Epithelial cell of esophagus (primary cell): ENCODE results near the gene CDCP1.
A peak's percentile ranks its signal among the peaks of the same experiment; 100 is the strongest.

ENCODE experiments used
- DNase-seq: peaks from one replicate; pipeline ENCODE4 v3.0.0; 2010; ENCODE audit warnings: low read depth
- H3K4me3 ChIP-seq: 2 replicates; pipeline ENCODE4 v1.5.1; 2011; ENCODE audit warnings: mild to moderate bottlenecking, low read length, control low read depth
- TF ChIP-seq, protein P1 (sequence below): IDR thresholded peaks from 2 replicates; pipeline ENCODE4 v1.5.1; 2011; ENCODE audit warnings: low read depth, mild to moderate bottlenecking, low read length, control low read depth, inconsistent platforms; ENCODE audit not compliant: insufficient read depth; ENCODE audit errors: missing control alignments

CDCP1 gene

GRCh38 chr3:45186871-45187270 lies 40.7 kb upstream of the CDCP1 start:
- no peak overlapping the region for H3K4me3 ChIP-seq
- DNase-seq: no peak
- TF ChIP-seq, protein P1, sequence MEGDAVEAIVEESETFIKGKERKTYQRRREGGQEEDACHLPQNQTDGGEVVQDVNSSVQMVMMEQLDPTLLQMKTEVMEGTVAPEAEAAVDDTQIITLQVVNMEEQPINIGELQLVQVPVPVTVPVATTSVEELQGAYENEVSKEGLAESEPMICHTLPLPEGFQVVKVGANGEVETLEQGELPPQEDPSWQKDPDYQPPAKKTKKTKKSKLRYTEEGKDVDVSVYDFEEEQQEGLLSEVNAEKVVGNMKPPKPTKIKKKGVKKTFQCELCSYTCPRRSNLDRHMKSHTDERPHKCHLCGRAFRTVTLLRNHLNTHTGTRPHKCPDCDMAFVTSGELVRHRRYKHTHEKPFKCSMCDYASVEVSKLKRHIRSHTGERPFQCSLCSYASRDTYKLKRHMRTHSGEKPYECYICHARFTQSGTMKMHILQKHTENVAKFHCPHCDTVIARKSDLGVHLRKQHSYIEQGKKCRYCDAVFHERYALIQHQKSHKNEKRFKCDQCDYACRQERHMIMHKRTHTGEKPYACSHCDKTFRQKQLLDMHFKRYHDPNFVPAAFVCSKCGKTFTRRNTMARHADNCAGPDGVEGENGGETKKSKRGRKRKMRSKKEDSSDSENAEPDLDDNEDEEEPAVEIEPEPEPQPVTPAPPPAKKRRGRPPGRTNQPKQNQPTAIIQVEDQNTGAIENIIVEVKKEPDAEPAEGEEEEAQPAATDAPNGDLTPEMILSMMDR: no peak

GRCh38 chr3:45185461-45185860 lies 39.3 kb upstream of the CDCP1 start:
- TF ChIP-seq, protein P1: no peak
- H3K4me3 ChIP-seq: no peak overlapping the region
- no peak for DNase-seq

DNA sequence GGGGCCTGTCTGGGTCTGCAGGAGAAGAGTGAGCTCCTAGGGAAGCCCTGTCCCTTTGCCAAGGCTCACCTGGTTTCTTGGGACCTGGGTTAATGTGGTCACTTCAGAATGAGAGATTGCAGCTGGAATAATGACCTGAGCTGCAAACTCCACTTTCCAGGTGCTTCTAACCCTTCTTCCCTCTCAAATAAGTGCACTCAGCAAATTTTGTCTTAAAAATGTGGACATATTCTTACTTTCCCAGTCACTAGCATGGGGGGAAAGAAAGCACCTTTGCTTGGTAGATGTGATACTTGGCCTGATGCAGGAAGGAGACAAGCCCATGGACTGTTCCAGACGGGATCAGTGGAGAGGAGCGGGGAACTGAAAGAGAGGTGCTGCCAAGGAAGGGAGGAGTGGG lies 38.9 kb upstream of the CDCP1 start:
- H3K4me3 ChIP-seq: no peak overlapping the region
- no peak for DNase-seq
- TF ChIP-seq, protein P1: no peak

GRCh38 chr3:45183872-45184262 lies 37.7 kb upstream of the CDCP1 start:
- H3K4me3 ChIP-seq: no peak overlapping the region
- TF ChIP-seq, protein P1: no peak
- no peak for DNase-seq

DNA sequence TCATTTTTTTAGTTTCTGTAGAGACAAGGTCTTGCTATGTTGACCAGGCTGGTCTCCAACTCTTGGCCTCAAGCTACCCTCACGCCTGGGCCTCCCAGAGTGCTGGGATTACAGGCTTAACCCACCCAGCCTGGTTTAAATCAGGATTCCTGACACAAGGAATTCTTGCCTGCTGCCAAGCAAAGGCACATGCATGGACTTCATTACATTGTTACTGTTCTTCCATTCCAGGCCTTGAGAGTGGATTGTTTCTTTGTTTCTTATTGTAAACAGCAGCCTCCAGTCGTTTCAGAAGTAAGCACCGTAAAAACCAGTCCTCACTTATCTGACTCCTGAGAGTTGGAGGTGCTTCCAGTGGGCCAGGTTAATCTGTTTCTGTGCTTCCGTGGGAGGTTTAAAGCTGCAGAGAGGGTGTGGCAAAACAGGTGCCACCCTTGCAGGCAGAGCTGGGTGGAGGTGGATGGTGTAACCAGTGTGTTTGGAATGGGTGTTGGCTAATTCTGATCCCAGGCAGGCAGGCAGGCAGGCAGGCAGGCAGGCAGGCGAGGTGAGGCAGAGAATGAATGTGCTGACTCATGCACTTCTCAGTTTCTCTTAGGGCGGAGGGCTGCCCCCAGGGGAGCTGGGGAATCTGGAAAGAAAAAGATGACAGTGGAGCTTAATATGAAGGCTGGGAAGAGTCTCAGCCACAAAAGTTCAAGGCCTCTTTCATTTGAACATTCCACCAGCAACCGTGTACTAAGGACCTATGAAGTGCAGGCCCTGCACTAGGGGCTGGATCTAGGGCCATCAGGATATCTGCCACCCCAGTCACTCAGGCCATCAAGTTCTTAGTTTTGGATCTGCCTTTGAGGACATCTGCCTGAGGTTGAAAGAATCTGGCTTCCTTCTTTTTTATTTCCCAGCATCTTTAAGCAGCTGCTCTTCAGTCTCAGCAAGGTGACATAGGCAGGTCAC lies 37.0 kb upstream of the CDCP1 start:
- peak; percentile 99 for DNase-seq
- H3K4me3 ChIP-seq: no peak overlapping the region
- TF ChIP-seq, protein P1: no peak

- TF ChIP-seq, protein P1: no peak
- no peak overlapping the region for H3K4me3 ChIP-seq
- peak; percentile 30 for DNase-seq
Observed at GRCh38 chr3:45181496-45181895, 35.3 kb upstream of the CDCP1 start.
